HFF-Myc (cell line): ENCODE data around the gene ZNF277.

ENCODE experiments used
- DNase-seq: peaks from one replicate; pipeline ENCODE4 v3.0.0-alpha.2; 2011; ENCODE audit warnings: low read depth; ENCODE audit errors: extremely low read depth
- H3K4me3 ChIP-seq: replicated peaks from 2 replicates; pipeline ENCODE4 v1.5.1; 2011; ENCODE audit warnings: low read depth, mild to moderate bottlenecking, control low read depth, low read length
- TF ChIP-seq, protein P1 (sequence below): IDR thresholded peaks from 2 replicates; pipeline ENCODE4 v1.5.1; 2012; ENCODE audit warnings: mild to moderate bottlenecking, low read depth, low read length, control low read depth; ENCODE audit errors: missing control alignments

The ZNF277 gene

DNA sequence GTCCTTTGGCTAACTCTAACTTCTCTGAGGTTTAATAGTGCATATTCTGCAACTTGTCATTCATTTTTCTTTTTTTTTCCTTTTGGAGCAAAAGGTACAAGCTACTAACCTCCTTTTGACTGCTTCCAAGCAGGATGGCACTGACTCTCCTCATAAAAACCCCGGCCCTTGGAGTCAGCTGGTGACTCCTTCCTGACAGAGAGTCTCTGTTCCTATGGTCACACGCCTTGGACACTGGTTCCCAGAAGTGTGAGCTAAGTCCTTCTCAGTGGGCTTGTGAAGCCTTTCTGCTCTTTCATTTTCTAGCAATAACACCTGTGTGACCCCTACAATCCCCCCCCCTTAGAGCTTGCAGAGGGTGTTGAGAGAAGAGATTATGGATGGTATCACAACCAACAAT lies 22.0 kb upstream of the ZNF277 start:
- DNase-seq: no peak
- H3K4me3 ChIP-seq: no peak overlapping the region
- TF ChIP-seq, protein P1, sequence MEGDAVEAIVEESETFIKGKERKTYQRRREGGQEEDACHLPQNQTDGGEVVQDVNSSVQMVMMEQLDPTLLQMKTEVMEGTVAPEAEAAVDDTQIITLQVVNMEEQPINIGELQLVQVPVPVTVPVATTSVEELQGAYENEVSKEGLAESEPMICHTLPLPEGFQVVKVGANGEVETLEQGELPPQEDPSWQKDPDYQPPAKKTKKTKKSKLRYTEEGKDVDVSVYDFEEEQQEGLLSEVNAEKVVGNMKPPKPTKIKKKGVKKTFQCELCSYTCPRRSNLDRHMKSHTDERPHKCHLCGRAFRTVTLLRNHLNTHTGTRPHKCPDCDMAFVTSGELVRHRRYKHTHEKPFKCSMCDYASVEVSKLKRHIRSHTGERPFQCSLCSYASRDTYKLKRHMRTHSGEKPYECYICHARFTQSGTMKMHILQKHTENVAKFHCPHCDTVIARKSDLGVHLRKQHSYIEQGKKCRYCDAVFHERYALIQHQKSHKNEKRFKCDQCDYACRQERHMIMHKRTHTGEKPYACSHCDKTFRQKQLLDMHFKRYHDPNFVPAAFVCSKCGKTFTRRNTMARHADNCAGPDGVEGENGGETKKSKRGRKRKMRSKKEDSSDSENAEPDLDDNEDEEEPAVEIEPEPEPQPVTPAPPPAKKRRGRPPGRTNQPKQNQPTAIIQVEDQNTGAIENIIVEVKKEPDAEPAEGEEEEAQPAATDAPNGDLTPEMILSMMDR: no peak

DNA sequence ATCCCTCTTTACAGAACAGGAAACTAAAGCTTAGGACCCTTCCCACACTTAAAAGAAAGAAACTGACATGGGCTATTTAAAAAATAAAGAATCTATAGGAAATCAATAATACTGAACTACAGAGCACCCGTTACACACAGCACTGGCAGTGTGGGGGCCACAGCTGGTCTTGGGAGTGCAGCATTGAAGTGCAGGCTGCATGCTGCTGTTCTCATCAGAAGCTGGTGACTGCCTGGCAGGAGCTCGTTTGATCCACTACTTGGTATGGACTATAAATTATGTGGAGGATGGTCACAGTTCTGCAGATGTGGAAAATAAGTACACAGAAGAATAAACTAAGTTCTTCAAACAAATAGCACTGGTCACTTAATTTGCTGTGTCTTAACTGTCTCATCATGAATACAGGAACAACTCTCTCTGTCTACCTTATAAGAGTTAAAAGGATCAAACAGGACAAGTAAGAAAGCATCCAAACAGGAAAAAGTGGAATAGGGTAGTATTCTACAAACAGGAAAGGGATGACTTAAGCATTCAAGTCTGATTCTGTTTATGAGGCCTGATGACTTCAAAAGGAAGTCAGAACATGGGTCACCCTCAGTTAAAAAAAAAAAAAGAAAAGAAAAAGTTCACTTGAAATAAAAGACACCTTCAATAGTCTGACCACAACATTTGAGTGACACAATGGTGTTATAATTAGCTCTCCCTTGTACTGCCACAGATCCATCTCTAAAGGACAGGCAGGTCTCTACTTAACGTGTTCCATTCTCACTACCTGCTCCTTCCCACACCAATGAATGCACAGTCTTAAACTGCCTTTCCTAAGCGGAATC lies 21.3 kb upstream of the ZNF277 start:
- DNase-seq: no peak
- TF ChIP-seq, protein P1: no peak
- H3K4me3 ChIP-seq: no peak overlapping the region

DNA sequence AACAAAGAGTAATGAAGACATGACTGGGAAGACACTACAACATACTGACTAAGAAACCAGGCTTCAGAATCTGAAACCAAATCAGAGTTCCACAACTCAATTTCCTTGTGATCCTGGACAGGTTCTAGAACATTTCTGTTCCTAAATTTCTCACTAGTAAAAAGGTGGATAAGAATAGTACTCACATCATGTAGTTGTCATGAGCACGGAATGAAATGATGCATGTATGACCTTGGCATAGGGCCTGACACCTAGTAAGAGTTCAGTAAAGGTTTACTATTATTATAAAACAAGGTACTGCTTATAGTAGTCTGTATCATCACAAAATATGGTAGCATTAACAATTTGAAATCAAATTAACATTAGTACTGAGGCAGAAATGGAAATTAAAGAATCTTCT lies 20.2 kb upstream of the ZNF277 start:
- H3K4me3 ChIP-seq: no peak overlapping the region
- TF ChIP-seq, protein P1: no peak
- DNase-seq: no peak

DNA sequence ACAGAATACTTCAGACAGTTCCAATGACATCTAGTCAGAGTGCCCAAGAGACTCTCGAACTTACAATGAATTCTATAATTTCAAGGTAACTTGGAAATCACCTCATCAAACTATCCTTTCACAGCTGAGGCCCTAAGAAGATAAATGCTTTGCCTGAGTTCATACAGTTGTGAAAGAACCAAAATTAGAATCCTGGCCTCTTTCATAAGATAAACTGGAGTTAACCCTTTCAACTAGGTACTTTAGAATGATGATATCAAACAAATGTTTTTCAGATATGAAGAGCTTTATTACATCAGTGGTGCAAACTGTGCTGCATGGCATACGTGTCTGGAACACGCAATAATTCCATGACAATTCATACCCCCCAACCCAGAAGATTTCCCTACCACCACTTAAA lies 18.2 kb upstream of the ZNF277 start:
- no peak overlapping the region for H3K4me3 ChIP-seq
- DNase-seq: no peak
- TF ChIP-seq, protein P1: no peak

DNA sequence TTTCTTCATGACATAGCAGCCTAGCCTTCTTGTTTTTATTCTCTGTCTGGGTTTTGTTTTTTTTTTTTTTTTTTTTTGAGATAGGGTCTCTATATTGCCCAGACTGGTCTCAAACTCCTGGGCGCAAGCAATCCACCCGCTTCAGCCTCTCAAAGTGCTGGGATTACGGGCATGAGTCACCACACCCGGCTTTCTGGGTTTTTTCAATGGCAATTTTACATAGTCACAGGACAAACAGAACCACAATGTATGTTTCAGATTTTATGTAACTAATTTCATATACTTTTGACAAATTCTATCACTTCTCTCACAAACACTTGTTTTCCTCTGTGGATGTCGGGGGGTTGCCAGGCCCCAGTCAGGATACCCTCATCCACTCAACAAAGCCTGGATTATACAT lies 16.8 kb upstream of the ZNF277 start:
- H3K4me3 ChIP-seq: no peak overlapping the region
- TF ChIP-seq, protein P1: no peak
- no peak for DNase-seq

DNA sequence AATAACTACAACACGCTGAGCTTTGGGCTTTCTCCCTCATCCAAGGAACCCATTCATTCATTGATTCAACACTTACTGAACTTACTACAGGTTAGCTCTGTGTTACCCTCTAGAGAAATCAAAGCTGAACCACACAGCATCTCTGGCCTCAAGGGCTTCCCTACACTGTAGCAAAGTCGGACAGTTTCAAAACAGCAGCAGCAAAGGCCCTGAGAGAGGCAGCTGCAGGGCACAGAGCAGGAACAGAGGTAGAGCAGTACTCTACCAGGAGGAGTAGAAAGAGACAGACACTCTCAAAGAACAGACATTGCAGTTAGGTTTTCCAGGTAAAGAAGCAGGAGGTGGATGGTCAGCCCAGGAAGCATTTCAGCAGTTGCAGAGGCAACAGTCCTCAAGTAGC lies 16.4 kb upstream of the ZNF277 start:
- TF ChIP-seq, protein P1: no peak
- no peak for DNase-seq
- no peak overlapping the region for H3K4me3 ChIP-seq
